ENCODE data around the gene MAGI3.
"Not testable (repeated sequence)": the region's sequence is repeated elsewhere in the genome, so short reads cannot be mapped to it uniquely, and the experiment has no call there.

Gene MAGI3

DNA sequence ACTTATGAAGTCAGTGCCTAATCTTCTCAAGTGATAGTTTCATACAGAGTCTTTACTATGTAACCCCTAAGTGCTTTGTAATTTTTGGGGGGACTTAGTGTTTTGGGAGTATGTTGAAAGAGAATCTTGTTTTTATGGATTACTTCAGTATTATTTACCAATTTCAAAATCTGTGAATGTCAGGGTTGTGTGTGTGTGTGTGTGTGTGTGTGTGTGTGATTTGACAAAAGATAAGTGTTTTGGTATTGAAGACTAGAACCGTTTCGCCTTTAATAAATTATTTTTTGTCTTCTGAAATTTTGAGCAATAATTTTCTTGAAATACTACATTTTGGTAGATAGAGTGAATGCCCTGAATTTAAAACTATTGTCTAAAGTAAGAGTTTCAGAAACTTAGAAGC lies 5.8 kb downstream of the MAGI3 start:
- no peak overlapping the region for H3K4me3 ChIP-seq (ENCODE audit: low read length)
- TF ChIP-seq, protein P1, sequence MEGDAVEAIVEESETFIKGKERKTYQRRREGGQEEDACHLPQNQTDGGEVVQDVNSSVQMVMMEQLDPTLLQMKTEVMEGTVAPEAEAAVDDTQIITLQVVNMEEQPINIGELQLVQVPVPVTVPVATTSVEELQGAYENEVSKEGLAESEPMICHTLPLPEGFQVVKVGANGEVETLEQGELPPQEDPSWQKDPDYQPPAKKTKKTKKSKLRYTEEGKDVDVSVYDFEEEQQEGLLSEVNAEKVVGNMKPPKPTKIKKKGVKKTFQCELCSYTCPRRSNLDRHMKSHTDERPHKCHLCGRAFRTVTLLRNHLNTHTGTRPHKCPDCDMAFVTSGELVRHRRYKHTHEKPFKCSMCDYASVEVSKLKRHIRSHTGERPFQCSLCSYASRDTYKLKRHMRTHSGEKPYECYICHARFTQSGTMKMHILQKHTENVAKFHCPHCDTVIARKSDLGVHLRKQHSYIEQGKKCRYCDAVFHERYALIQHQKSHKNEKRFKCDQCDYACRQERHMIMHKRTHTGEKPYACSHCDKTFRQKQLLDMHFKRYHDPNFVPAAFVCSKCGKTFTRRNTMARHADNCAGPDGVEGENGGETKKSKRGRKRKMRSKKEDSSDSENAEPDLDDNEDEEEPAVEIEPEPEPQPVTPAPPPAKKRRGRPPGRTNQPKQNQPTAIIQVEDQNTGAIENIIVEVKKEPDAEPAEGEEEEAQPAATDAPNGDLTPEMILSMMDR (IDR thresholded peaks at IDR 0.05; ENCODE audit: insufficient read depth, low read depth, low read length, missing control alignments): no peak
- DNase-seq (ENCODE audit: low read depth): no peak

DNA sequence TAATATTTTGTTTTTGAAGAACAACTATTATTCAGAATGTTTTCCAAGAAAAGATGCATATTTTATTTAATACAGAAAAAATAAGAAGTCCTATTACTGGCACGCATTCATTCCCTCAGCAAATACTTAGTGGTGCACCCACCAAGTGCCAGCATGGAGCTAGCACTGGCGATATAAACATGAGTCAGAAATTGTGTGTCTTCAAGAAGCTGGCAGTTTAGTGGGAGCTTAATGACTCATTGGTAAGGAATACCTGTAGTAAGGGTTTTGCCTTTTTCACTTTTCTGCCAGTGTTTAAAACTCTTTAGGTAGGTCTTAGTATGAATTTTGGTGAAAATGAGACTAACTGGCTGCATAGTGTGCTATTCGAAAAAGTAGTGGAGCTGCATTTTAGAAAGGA lies 6.3 kb downstream of the MAGI3 start:
- TF ChIP-seq, protein P1 (IDR thresholded peaks at IDR 0.05; ENCODE audit: insufficient read depth, low read depth, low read length, missing control alignments): no peak
- DNase-seq (ENCODE audit: low read depth): peak; percentile 88
- H3K4me3 ChIP-seq (ENCODE audit: low read length): no peak overlapping the region

DNA sequence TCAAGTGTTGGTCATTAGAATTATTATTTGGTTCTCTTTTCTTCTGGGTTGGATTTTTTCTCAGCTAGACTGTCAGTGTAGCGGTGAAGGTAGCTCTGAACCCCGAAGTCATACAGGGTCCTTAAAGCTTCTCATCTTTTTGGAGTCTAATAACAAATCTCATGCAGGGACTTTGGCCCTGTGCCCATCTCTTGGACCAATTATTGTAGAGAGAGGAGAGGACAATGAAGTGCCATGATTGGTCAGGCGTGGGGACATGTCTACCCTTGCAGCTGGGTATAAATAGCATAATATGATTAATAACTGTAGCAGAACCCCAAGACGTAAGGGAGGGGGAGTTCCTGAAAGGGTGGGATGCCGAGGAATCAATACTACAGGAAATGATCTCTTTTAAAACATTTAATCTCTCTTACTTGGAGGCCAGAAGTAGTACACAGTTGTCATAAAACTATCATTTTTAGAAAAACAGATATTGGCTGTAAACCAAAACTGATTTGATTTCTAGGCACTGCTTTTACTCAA lies 8.8 kb downstream of the MAGI3 start:
- no peak overlapping the region for H3K4me3 ChIP-seq (ENCODE audit: low read length)
- TF ChIP-seq, protein P1 (IDR thresholded peaks at IDR 0.05; ENCODE audit: insufficient read depth, low read depth, low read length, missing control alignments): no peak
- DNase-seq (ENCODE audit: low read depth): no peak

DNA sequence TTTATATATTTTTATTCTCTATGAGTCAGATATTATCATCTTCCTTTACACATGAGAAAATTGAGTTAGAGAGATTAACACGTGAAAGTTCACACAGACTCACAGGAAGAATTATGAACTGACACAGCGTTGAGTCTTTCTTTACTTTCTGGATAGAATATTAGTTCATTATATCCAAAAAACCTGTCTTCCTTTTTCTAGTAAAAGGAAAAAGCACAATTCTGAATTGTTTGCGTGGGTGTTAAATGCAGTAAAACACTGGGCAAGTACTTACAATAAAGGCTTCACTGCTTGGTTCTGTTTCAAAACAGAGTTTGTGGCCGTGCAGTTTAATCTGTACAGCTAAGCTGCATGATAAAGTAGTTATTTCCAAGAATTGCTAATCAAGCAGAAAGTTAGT lies 10.8 kb downstream of the MAGI3 start:
- TF ChIP-seq, protein P1 (IDR thresholded peaks at IDR 0.05; ENCODE audit: insufficient read depth, low read depth, low read length, missing control alignments): no peak
- DNase-seq (ENCODE audit: low read depth): no peak
- H3K4me3 ChIP-seq (ENCODE audit: low read length): no peak overlapping the region

DNA sequence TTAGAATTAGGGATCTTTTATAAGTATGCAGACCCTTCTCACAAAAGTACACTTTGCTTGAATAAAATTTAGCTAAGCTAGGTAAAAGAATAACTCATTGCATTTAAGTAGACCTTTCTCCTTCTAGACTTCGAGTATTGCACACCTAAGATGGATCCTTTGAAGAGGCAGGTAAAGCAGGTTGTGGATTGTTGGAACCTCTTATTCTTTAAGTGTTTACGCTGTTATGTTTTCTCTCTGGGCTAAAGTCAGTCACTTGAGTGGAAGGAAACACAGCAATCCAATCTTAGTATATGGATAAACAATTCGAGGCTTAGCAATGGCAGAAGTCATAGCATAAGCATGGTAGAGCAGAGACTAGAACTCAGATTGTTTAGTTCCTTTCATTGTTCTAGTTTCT lies 11.4 kb downstream of the MAGI3 start:
- H3K4me3 ChIP-seq (ENCODE audit: low read length): no peak overlapping the region
- no peak for DNase-seq (ENCODE audit: low read depth)
- TF ChIP-seq, protein P1 (IDR thresholded peaks at IDR 0.05; ENCODE audit: insufficient read depth, low read depth, low read length, missing control alignments): no peak

DNA sequence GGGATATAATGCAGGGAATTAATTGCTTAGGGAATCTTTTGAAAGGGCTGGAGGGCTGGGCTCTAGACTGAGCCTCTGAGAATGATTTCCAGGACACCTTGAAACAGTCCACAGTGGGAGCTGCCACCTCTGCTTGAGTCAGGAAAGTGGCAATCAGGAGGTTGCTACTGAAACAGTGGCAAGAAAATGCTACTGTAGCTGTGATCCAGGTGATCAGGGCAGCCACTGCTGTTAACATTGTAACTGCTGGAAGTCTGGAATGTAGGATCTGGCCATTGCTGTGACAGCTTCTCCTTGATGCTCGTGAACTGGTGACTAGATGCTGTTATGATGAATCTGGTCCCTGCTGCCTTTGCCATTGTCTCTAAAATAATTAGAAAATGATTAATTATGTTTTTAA lies 12.8 kb downstream of the MAGI3 start:
- no peak overlapping the region for H3K4me3 ChIP-seq (ENCODE audit: low read length)
- TF ChIP-seq, protein P1 (IDR thresholded peaks at IDR 0.05; ENCODE audit: insufficient read depth, low read depth, low read length, missing control alignments): no peak
- no peak for DNase-seq (ENCODE audit: low read depth)

DNA sequence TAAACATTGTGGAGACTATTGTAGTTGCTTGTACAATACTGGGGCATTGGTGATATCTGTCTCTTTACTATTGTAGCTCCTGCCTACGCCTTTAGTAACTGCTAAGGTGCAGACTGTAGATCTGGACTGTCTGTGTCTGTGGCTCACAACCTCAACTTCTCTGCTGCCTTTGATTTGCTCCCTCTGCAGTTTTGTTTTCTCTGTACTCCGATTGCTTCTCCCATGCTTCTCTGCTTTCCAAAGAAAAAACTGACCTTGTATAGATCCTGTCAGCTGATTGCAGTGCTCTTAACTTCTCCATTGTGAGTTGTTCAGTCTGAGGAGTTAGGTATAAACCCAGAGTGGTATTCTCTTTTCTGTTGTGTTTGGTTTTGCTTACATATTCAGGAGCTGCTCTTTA lies 15.3 kb downstream of the MAGI3 start:
- DNase-seq (ENCODE audit: low read depth): no peak
- TF ChIP-seq, protein P1 (IDR thresholded peaks at IDR 0.05; ENCODE audit: insufficient read depth, low read depth, low read length, missing control alignments): no peak
- H3K4me3 ChIP-seq (ENCODE audit: low read length): no peak overlapping the region

DNA sequence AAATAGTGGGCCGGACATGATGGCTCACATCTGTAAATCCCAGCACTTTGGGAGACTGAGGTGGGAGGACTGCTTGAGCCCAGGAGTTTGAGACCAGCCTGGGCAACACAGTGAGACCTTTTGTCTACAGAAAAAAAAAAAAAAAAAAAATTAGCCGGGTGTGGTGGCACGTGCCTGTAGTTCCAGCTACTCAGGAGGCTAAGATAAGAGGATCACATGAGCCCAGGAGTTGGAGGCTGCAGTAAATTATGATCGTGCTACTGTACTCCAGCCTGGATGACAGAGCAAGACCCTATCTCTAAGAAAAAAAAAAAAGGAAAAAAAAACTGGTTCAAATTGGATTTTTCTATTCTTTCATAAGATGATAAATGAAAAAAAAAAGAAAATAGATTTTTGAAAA lies 15.8 kb downstream of the MAGI3 start:
- not testable (repeated sequence) for H3K4me3 ChIP-seq (ENCODE audit: low read length); DNase-seq (ENCODE audit: low read depth)
